Measurements from ENCODE around the gene SKA2.
A peak's percentile ranks its signal among the peaks of the same experiment; 100 is the strongest.
"Not testable (repeated sequence)": the region's sequence is repeated elsewhere in the genome, so short reads cannot be mapped to it uniquely, and the experiment has no call there.

SKA2 gene

GRCh38 chr17:59154721-59155438, at the start of gene SKA2:
Gene SKA2, minus strand, starts transcription at chr17:59155186. Its CDS starts 23 bp downstream, at chr17:59155163.
- DNase-seq, result peak; percentile 79

DNA sequence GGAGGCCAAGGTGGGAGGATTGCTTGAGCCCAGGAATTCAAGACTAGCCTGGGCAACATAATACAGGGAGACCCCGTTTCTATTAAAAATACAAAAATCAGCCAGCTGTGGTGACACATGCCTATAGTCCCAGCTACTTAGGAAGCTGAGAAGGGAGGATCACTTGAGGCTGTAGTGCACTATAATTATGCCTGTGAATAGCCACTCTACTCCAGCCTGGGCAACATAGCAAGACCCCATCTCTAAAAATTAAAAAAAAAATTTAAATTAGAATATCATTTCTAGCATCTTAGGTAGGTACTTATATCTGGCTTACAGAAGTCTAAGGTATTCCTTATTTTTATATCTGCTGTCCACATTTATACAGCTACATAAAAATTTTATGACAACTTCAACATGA, 47.3 kb upstream of the SKA2 start:
- DNase-seq, result no peak

- no peak for DNase-seq
Observed at GRCh38 chr17:59199398-59199797, 44.4 kb upstream of the SKA2 start.

DNA sequence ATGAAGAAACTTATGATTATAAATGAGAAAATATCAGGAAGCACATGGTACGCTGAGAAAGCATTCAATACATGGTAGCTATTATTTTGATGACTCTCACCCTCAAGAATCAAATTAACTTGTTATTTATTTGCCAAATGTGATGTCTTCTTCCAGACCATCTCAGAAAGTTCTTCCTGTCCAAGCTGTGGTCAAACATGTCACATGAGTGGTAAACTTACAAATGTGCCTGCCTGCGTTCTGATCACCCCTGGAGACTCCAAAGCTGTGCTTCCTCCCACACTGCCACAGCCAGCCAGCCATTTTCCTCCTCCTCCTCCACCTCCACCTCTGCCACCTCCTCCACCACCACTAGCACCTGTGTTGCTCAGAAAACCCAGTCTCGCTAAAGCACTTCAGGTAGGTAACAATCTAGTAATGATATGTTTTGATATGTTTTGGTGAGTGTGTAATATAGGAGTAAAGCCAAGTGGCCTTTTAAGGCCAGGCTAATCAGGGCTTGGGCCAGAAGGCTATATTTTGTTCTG, 38.4 kb upstream of the SKA2 start:
- DNase-seq, result no peak

- DNase-seq, result no peak
Observed at GRCh38 chr17:59190806-59191205, 35.8 kb upstream of the SKA2 start.

DNA sequence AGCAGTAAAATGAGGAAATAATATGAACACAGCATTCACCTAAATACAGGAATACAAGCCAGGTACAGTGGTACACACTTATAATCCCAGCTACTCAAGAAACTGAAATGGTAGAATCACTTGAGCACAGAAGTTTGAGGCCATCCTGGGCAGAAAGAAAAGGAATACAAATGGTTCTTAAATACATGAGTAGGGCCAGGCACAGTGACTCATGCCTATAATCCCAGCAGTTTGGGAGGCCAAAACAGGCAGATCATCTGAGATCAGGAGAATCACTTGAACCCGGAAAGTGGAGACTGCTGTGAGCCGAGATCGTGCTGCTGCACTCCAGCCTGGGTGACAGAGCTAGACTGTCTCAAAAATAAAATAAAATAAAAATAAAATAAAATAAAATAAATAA, 31.9 kb upstream of the SKA2 start:
- DNase-seq, result no peak

GRCh38 chr17:59185997-59186396, 31.0 kb upstream of the SKA2 start:
- DNase-seq, result no peak

DNA sequence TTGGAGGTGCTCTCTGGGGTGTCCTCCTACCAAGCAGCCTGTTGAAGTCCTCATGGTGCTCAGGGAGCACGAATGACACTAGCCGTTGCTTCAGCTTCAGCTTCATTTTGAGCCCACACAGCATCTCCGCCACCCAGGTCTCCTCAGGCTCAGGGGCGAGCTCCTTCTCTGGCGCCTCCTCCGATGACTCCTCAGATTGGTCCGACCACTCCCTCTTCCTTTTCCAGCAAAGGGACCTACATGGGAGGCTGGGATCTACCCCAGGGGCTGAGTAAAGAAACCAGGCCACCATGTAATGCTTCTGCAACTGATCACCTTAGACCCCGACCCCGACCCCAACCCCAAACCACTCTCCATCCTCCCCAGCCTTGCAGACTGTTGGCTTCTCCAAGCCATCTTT, 26.5 kb upstream of the SKA2 start:
- DNase-seq, result no peak

GRCh38 chr17:59180626-59181025, 25.6 kb upstream of the SKA2 start:
- no peak for DNase-seq

DNA sequence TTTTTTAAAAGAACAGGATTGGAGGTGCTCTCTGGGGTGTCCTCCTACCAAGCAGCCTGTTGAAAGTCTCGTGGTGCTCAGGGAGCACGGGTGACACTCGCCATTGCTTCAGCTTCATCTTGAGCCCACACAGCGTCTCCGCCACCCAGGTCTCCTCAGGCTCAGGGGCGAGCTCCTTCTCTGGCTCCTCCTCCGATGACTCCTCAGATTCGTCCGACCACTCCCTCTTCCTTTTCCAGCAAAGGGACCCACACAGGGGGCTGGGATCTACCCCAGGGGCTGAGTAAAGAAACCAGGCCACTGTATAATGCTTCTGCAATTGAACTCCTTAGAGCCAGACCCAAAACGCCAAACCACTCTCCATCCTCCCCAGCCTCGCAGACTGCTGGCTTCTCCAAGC, 24.6 kb upstream of the SKA2 start:
- not testable (repeated sequence) for DNase-seq

DNA sequence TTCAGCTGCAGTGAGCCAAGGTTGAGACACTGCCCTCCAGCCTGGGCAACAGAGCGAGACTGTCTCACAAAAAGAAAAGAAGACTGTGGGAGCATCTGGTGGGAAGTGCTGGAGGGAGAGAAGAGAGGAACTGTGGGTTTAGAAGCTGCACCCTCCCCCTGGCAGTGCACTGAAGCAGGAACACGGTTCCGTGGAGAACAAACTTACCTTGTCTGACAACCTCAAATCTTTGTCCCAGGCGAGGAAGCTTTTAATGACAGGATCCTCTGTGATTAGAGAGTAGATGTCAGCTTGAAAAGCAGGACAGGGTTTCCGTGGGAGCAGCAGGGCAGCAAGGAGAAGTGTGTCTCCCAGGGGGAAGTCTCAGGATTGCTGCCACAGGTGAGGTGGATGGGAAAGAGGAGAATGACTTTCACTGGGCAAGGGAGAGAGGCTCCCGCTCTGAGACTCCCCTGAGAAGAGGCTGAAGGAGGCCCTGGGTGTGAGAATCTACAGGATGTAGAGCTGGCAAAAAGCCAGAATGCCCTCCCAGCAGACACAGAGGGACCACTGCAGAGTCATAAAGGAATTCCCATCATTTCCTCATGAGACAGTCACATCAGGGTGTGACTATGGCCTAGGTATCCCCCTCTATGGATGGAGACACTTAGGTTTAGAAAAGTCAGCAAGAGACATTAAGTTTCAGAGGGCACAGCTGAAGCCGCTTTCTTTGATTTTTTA, 23.4 kb upstream of the SKA2 start:
- DNase-seq, result no peak

- DNase-seq, result no peak
Observed at GRCh38 chr17:59175076-59175475, 20.1 kb upstream of the SKA2 start.

DNA sequence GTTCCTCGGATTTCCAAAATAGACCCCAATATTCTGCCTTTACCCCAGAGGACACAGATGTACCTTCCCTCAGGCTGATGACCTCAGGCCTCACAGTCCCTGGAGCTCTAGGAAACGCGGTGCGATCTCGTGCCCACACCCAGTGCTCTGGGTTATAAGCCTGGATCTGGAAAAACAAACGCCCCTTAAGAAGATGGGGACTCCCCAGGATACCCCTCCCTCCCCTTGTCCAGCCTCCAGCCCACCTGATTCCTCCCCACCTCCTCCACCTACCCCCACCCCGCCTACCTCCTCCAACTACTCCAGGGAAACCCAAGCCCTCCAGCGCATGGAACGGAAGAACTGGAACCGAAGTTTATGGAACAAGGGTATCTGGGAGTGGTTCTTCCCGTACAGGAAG, 19.7 kb upstream of the SKA2 start:
- DNase-seq, result no peak

GRCh38 chr17:59172436-59173004, 17.5 kb upstream of the SKA2 start:
- DNase-seq, result no peak

- DNase-seq, result no peak
Observed at GRCh38 chr17:59167571-59168001, 12.6 kb upstream of the SKA2 start.

DNA sequence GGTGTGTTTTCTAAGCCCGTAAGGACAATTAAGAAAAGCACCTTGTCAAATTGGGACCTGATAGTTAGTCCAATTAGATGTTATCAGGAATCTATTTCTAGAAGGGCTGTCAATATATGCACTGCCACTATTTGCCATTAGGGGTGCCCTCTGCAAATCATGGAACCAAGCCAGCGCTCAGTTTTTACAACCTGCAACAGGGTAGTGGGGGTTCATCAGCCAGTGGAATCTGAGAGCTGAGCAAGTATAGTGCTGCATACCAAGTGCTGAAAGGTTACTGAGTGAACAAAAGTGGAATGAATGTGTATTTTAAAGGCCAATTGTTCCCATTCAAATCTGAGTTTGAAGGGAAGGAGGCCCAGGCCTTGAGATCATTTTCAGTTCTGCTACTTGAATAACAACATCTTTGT, 11.0 kb upstream of the SKA2 start:
- no peak for DNase-seq

GRCh38 chr17:59161477-59161876, 6.5 kb upstream of the SKA2 start:
- DNase-seq, result no peak

- no peak for DNase-seq
Observed at GRCh38 chr17:59160157-59161025, 5.4 kb upstream of the SKA2 start.

DNA sequence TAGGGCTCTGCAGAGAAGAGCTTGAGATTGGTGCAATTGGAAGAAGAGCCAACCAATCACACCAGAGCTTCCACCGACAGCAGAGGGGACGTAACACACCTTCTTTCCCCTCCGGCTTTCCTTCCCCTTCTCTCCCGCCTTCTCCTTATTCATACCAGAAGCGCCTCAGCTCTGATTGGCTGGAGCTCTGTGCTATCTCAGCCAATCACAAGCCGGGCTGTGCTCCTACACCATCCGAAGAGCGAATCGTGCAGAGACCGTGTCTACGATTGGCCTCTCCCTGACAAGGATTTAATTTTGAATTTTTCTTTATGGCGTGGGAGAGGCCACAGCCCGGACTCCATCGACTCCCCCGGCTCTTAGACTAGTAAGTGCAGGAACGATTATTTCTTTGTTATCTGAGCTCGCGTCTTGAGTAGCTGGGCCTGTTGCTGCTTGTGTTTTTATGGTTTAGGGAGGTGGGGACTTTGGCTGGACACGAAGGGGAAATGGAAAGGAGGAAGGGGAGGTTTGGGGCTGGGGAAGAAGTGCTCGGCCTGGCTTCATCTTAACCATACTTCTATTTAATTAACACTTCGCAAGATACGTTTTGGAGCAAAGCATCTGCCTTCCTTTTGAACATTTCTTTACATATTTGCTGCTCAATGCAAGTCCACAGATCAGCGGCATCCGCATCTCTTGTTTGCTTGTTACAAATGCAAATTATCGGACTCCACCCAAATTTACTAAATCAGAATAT, 622 bp upstream of the SKA2 start, which contains the start of gene PRR11:
PRR11 (plus strand) TSS at position 308 of the 739 bp plus-strand sequence. CDS start 14,007 bp downstream, outside the sequence.
- peak; percentile 79 for DNase-seq

- DNase-seq, result no peak
Observed at GRCh38 chr17:59154292-59154720, 680 bp downstream of the SKA2 start.

DNA sequence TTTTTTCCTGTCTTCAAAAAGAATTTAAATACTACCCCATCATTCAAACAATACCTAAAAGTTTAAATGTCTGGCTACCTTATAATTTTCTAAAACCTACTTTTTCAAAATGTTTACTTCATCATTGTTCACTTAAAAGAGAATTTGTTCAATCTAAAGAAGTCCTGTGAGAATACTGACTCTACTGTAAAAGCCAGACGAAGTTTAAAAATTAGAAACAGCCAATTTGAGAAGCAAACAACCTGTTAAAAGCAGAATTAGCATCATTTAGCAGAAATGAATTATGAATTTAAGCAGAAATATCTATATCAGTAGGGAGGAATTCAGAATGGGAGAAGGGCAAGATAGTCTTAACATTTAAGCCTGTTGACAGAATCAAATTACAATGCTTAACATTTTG, 2.1 kb downstream of the SKA2 start:
- DNase-seq, result no peak

GRCh38 chr17:59151591-59151990, 3.4 kb downstream of the SKA2 start:
- no peak for DNase-seq

All from cortex of kidney (tissue), 1 donor.